CMK (cell line): Measurements from ENCODE around the gene SIAH3.
"Not testable (repeated sequence)": the region's sequence is repeated elsewhere in the genome, so short reads cannot be mapped to it uniquely, and the experiment has no call there.

ENCODE experiments used
- DNase-seq: peaks from one replicate; pipeline ENCODE4 v3.0.0-alpha.2; 2010; ENCODE audit warnings: low read depth

Gene SIAH3, protein sequence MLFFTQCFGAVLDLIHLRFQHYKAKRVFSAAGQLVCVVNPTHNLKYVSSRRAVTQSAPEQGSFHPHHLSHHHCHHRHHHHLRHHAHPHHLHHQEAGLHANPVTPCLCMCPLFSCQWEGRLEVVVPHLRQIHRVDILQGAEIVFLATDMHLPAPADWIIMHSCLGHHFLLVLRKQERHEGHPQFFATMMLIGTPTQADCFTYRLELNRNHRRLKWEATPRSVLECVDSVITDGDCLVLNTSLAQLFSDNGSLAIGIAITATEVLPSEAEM

DNA sequence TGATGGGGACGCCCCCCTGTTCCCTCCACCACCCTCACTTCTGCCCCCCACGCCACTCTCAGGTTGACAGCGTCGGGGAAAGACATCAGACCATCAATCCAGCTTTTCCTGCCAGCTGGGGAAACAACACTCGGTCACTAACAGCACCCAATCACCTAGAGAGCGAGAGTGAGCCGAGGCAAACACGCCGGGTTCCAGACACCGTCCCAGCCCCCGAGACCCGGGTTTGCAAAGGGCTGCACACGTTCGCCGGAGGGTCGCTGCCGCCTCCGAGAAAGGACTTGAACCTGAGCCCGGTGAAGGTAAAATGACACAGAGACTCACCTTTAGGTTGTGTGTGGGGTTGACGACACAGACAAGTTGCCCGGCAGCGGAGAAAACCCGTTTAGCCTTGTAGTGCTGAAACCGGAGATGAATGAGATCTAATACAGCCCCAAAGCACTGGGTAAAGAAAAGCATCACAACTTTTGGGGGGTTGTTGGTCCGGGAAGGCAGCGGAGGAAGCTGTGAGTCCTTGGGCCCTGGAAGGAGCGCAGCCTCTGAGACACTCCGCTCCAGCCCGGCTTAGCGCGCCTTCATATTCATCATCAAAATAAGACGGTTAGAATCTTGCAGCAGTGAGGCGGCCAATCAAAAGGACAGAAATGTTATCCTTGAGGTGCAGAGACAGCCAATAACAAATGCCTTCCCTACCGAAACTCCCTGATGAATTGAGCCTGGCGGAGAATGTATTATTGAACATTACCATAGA is at the start of gene SIAH3:
SIAH3 (minus strand) TSS at position 583 of the 751 bp plus-strand sequence; CDS start at position 459, 124 bp downstream.
- no peak for DNase-seq

DNA sequence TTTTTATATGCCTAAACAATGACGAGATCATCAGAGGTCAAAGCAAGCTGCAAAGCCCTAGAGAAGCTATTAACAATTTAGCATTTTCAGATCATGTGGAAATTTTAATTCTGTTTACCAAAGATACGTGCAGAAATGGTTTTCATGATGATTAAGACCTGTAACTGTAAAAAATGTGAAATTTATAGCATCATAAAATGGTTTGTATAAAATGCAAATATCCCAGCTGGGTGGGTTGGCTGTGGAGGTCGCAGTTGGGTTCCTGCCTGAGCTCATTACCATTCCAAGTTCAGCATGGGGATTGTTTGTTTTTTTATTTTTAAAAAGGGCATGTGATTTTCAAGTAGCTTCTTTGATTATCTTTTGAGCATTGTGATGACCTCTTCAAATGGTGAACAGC is 47.9 kb upstream of the SIAH3 start:
- no peak for DNase-seq

DNA sequence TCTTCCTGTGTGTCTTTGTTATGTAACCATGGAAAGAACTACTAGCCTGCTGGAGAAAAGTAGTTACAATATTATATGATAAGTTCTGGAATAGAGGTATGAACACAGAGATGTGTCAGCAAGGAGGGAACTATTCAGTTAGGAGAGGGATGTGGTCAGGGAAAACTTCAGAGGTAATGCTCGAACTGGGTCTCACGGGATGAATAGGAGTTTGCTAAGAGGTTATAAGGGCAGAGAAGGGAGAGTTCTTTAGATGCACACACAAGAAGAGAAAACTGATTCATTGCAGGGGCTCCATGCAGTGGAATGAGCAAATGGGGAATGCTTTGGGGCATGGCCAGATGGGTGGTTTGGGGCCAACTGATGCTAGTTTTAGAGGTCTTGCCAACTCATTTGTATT is 46.0 kb upstream of the SIAH3 start:
- DNase-seq, result no peak

DNA sequence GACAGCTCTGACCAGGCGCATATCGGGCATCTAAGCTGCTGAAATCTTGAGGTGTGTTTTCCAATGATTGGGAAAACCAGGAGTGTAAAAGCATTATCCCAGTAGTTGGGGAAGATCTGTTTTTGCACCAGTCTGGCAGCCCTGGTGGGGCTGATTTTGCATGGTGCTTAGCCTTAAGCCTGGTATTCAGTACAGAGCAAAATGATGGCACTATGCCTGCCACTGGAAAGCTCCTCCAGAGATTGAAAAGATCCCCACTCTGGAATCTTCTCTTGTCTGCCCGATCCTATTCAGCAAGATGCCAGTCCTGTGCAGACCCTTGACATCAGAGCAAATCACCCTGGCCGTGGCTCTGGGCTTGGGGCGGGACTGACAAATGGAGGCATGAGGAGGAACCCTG is 44.7 kb upstream of the SIAH3 start:
- DNase-seq, result no peak

DNA sequence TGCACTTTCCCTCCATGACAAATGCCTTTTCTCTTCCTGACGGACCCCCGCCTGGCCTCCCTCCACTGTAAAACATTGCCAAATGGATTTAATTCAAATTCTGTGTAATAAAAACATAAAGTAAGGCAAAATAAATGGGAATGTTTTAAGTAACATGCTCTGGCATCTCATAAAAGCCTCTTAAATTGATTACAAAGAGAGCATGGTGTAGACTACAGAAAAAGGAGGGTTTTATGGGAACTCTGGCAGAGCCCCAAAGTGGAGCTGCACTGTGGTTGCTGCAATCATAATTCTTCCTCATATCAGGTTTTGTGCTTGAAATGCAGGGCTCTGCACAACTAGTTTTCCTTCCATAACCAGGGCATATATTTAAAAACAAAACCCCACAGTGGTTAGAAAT is 44.3 kb upstream of the SIAH3 start:
- no peak for DNase-seq

DNA sequence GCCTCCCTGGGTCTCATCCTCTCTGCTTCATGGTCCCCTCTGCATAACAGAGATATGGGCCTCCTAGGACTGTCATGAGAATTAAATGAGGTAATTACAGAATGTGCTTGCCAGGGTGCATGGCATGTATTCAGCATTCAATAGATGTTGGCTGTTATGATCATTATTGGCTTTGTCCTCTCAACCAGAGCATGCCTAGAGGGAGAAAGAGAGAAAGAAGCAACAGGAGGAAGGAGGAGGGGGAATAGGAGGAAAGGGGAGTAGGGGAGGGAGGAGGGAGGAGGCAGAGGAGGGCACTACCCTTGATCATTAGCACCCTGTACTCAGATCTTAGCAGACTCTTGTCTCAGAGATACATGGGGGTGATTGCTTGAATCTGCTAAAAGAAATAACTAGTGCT is 41.0 kb upstream of the SIAH3 start:
- no peak for DNase-seq

DNA sequence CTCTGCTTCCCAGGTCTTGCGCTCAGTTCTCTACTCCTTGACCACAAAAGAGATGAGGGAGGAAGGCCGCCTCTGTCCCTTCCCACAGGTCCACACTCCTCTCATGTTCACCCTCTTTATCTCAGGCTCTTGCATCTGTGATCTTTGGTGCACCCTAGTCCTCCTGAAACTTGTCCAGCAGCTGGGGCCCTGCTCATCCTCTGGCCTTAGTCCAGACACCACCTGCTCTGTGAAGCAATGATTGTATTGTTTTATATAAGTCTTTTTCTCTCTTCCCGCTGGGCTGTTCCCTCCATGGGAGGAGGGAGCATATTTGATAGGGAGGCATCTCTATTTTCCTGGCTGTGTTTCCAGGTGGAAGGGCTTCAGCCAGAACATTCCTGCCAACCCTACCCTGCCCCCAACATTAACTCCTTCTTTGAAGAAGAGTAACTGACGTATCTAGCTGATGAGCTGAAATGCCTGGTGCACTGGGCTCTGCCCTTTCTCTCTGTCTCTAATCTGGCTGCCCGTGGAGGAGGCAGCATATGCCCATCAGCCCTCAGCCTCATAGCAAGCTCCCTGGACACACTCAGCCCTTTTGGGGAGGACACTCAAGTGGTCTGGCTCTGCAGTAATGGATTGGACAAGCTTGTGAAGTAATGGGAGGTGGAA is 38.2 kb upstream of the SIAH3 start:
- DNase-seq, result no peak

DNA sequence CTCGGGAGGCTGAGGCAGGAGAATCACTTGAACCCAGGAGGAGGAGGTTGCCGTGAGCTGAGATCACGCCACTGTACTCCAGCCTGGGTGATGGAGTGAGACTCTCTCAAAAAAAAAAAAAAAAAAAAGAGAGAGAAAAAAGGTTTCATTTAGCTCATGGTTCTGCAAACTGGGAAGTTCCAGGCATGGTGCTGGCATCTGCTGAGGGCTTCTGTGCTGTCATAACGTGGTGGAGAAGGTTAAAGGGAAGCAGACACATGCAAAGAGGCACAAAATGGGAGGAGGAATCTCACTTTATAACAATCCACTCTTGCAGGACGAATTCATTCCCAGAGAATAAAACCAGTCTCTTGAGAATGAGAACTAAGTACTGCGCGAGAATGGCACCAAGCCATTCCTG is 34.9 kb upstream of the SIAH3 start:
- DNase-seq, result no peak

DNA sequence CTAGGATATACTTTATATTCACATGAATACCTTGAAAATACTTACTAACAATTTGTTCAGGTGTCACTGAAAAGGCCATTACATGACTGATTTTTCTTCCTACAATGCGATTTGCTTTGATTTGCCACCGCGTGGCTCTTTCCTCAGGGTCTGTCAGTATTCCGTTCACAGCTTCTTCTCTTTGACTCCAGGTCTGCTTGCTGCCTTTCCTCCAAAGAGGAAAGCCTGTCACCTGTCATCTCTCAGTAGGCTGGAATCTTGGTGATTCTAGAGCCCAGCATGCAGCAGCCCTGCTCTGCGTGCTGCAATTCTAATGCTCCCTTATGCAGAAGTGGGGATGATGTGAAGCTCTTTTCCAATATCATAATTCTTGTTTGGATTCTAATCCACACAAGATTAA is 33.6 kb upstream of the SIAH3 start:
- no peak for DNase-seq

DNA sequence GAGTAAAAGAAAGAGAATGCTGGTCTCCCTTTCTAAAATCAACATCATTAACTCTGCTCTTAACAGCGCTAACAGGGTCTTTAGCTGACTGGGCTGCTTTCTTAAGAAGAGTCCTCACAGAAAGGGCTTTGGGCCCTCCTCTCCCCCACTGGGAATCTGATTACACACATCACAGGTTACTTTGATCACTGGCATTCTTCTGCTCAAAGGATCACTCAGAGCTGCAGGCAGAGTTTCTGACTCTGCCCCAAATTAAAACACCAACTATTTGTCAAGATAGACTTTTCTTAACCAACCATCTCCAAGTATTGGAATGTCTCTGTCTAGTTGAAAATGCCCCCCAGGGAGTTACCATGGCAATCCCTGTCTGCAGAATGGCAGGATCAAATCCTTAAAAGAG is 31.1 kb upstream of the SIAH3 start:
- DNase-seq, result no peak

DNA sequence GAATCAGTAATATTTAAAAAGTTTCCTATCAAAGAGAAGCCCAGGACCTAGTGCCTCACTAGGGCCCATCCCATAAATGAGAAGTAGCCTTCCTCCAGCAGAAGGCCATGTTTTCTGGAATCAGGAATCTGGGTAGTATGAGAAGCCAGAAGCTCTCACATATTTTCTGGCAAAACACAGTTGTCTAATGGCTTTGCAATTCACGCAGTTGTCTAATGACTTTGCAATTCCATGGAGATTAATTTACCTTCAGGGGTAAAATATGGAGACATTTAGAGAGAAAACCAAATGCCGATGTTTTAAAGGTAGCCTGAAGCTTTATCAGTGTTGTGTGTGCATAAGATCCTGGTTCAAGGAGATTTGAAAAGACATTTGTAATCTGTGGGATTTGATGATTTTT is 29.8 kb upstream of the SIAH3 start:
- no peak for DNase-seq

DNA sequence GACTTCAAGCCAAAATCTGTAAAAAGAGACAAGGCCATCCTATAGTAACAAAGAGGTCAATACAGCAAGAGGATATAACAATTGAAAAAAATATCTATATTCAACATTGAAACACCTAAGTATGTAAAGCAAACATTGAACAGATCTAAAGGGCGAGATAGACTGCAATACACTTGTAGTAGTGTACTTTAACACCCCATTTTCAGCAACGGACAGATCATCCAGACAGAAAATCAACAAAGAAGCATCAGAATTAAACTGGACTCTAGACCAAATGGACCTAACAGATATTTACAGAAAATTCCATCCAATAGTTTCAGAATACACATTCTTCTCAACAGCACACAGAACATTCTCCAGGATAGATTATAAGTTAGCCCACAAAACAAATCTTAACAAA is 28.7 kb upstream of the SIAH3 start:
- no peak for DNase-seq

DNA sequence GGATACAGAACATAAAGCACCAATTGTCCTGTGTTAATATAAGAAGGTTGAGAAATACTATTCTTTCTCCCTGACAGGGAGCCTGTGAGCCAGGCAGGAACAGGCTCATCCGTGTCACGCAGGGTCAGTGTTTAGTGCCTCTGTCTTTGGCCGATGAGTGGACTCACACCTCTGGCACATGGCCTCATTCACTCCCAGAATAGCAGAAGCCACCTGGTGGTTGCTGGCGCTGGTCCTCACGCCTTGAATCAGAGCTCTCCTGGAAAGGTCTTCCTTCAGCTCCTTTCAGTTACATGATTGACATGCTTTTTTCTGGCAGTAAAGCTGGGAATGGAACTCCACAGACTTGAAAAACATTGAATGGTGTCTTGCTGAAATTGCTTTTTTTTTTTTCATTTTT is 28.1 kb upstream of the SIAH3 start:
- DNase-seq, result no peak

DNA sequence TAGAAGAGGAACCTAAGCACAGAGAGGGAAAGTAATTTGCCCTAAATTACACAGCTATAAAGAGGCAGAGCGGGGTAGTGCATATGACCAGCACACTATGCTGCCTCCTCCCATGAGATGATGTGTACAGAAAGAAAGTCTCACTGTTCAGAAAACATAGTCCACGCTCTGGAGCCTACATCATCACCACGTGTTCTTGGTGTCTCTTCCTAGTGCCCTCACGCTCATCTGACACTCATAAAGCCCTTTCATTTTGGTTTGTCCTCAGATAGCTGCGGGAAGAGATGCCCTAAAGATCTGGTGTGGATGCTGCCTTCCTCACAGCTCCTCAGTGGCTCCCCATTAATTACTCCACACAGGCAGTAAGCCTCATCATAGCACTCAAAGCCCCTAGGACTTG is 27.4 kb upstream of the SIAH3 start:
- DNase-seq, result no peak

DNA sequence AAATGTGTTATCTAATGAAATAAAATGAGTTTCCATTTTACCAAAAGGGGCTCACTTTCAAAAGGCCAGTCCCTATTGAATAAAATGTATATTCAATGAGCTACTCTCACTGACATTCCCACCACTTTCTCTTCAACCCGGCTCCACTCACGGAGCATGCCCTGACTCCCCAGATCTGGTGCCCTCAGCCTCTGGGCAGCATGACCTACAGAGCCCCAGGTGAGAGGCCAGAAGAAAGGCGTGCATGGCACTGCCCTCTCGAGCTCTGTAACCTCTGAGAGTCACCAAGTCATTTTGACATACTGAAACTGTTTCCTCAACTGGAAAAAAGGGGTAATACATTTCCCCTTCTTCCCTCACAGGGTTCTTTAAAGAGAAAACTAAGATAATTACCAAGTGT is 25.2 kb upstream of the SIAH3 start:
- no peak for DNase-seq

DNA sequence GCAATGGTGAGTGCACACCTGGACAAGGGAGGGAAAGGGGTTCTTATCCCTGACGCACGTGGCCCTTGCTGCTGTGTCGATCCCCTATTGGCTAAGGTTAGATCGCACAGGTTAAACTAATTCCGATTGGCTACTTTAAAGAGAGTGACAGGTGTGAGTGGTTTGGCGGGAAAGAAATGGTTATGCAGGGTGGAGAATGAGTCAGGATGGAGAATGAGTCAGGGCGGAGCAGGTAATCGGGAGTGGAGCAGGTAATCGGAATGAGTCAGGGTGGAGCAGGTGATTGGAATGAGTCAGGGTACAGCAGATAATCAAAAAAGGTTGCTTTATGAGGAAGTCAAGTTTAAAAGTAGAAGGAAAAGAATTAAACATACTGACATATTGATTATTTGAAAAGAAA is 24.4 kb upstream of the SIAH3 start:
- no peak for DNase-seq

DNA sequence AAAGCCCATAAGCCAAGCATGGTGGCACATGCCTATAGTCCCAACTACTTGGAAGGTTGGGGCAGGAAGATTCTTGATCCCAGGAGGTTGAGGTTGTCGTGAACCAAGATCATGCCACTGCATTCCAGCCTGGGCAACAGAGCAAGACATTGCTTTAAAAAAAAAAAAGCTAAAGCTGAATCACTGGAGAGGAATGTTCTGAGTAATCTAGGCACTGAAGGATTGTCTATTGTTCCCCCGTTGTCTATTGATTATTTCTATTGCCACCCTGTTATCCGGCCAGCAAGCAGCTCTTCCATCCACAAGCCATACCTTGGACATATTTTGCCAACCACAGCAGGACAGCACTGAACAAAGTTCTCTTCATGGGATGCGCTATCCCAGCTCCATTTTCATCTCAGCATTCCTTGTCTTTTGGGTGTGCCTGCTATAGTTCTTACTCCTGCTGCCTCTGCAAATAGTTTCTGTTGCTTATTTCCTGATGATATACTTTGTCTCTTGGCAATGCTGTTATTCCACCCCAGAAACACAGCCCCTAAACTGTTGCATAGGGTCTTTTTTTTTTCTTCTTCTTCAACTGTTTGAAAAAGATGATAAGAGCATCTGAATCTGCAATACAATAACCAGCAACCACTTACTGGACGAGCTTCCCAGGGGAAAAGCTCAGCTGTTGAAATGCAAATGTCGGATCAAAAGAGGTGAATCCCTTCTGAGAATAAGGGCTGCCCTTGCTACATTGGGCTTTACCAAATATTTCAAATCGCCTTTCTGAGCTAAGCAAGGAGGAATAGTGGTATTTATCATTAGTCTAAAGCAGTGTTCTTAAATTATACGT is 22.2 kb upstream of the SIAH3 start:
- no peak for DNase-seq

DNA sequence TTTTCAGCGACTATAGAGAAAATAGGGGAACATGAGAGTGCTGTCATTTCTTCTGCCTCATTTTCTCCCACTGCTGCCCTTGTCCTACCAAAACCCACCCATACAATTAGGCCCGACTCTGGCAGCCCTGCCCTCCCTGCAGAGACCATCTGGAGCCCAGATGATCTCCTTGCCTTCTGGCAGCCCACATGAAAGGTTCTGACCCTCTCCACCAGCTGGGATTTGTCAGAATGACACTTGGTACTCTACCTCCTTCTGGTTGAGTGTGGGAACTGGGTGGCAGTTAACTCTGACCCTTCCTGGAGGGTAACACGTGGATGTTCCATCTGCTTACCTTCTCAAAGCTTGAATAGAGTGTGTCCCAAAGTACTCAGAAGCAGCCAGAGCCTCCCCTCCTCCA is 21.0 kb upstream of the SIAH3 start:
- no peak for DNase-seq

DNA sequence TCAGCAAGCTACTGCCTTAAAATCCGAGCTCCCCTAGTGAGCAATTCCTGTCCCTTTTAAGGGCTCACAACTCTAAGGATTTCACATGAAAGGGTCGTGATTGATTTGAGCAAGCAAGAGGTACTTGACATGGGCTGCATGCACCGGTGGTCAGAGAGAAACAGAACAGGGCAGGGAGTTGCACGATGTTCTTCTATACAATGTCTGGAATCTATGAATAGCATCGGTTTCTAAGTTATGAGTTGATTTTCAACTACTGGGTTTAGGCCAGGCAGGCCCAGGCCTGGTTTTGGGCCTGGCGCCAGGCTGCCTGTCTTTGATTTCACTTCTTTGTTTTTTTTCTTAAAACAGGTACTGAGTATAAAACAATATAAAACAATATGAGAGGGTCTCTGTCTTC is 19.6 kb upstream of the SIAH3 start:
- not testable (repeated sequence) for DNase-seq

DNA sequence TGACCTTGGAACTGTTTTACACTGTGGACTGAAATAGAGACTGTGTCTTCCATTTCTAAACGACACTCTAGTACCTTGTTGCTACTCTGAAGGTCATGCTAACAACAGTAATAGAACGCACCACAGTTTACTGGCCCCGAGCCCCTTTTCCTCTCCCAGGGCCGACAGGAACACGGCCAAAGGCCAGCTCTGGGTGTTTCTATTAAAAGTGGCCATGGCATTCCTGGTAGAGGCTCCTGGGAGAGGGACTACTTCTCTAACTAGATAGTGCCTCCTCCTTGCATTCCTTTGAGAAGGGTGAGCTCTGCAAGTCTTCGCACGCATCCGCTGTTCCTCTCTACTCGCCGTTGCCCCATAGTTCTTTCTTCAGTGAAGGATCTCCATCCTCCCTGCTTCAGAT is 18.7 kb upstream of the SIAH3 start:
- no peak for DNase-seq

DNA sequence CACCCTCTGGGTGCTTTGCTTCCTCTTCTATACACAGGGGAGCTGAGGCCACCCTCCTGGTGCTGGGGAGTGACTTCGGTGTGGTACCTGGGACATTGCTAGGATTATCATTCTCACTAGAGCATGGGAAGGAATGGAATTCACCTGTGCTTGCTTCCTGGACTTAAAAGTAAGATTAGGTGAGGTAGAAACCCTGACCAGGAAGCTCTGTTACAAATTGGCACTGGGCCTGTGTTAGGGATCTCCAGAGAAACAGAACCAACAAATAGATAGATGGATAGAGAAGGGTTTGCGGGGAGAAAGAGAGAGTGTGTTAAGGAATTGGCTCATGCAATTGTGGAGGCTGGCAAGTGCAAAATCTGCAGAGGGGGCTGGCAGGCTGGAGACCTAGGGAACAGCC is 13.9 kb upstream of the SIAH3 start:
- no peak for DNase-seq
